RWPE2 (cell line): ENCODE data around the gene LRRC9.
"Not testable (repeated sequence)": the region's sequence is repeated elsewhere in the genome, so short reads cannot be mapped to it uniquely, and the experiment has no call there.

Source experiments
- ATAC-seq: fragments of 200-7000 bp; cut with Tn5 transposase; 3 replicates; pipeline ENCODE4 v1.9.1; 2021; ENCODE audit warnings: low read depth
- DNase-seq: peaks from one replicate; pipeline ENCODE4 v3.0.0-alpha.2; 2020; ENCODE audit warnings: low spot score
- H3K27ac ChIP-seq: fragments of 450-650 bp; 2 replicates; pipeline ENCODE4 v1.5.1; 2017; ENCODE audit warnings: mild to moderate bottlenecking; ENCODE audit not compliant: poor library complexity, severe bottlenecking
- H3K27me3 ChIP-seq: fragments of 250-450 bp; sonication (Bioruptor Pico); 2 replicates; pipeline ENCODE4 v1.5.1; 2021; ENCODE audit warnings: mild to moderate bottlenecking, moderate library complexity; ENCODE audit not compliant: insufficient read depth, poor library complexity, severe bottlenecking
- H3K36me3 ChIP-seq: fragments of 250-450 bp; sonication (Bioruptor Pico); 2 replicates; pipeline ENCODE4 v1.5.1; 2020; ENCODE audit warnings: low read depth, mild to moderate bottlenecking, moderate library complexity
- H3K4me1 ChIP-seq: fragments of 250-450 bp; sonication (Bioruptor Pico); 2 replicates; pipeline ENCODE4 v1.5.1; 2021; ENCODE audit warnings: mild to moderate bottlenecking, moderate library complexity; ENCODE audit not compliant: insufficient read depth, poor library complexity, severe bottlenecking
- H3K4me3 ChIP-seq: fragments of 250-450 bp; sonication (Bioruptor Pico); 2 replicates; pipeline ENCODE4 v1.5.1; 2021; ENCODE audit warnings: mild to moderate bottlenecking, moderate library complexity; ENCODE audit not compliant: severe bottlenecking
- H3K9me3 ChIP-seq: fragments of 250-450 bp; sonication (Bioruptor Pico); 2 replicates; pipeline ENCODE4 v1.5.1; 2021; ENCODE audit warnings: mild to moderate bottlenecking, moderate library complexity; ENCODE audit not compliant: severe bottlenecking
- TF ChIP-seq, protein P1 (sequence below): fragments of 450-650 bp; IDR thresholded peaks from one replicate; pipeline ENCODE4 v1.5.1; 2017; ENCODE audit warnings: mild to moderate bottlenecking, moderate library complexity; ENCODE audit not compliant: poor library complexity, severe bottlenecking

LRRC9 gene

DNA sequence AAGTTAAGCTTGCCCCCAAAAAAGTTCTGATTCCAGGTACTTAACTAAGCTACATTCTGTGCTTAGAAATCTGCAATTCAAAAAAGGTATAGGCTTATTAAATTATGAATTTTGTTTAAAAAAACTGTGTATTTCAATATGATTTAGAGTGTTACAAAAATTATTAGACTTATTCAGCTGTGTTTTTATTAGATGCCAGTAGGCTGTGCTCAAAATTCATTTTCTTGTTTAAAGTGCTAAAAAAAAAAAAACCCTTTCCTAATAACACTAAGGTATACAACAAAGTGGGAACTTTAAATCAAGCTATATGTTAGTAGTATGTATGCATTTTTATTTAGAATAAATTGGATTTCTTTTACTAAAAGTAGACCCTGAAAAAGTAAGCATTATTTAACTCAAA, 25.0 kb downstream of the LRRC9 start:
- H3K27ac ChIP-seq, result no peak overlapping the region
- no peak for ATAC-seq
- DNase-seq, result no peak
- TF ChIP-seq, protein P1, sequence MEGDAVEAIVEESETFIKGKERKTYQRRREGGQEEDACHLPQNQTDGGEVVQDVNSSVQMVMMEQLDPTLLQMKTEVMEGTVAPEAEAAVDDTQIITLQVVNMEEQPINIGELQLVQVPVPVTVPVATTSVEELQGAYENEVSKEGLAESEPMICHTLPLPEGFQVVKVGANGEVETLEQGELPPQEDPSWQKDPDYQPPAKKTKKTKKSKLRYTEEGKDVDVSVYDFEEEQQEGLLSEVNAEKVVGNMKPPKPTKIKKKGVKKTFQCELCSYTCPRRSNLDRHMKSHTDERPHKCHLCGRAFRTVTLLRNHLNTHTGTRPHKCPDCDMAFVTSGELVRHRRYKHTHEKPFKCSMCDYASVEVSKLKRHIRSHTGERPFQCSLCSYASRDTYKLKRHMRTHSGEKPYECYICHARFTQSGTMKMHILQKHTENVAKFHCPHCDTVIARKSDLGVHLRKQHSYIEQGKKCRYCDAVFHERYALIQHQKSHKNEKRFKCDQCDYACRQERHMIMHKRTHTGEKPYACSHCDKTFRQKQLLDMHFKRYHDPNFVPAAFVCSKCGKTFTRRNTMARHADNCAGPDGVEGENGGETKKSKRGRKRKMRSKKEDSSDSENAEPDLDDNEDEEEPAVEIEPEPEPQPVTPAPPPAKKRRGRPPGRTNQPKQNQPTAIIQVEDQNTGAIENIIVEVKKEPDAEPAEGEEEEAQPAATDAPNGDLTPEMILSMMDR, result peak; percentile 36
- H3K36me3 ChIP-seq, result no peaks in the 10 kb centered on the region
- no peak overlapping the region for H3K4me3 ChIP-seq
- H3K9me3 ChIP-seq, result no peaks in the 10 kb centered on the region
- peaks cover 19% of the 10 kb centered on the region for H3K27me3 ChIP-seq
- no peaks in the 10 kb centered on the region for H3K4me1 ChIP-seq

DNA sequence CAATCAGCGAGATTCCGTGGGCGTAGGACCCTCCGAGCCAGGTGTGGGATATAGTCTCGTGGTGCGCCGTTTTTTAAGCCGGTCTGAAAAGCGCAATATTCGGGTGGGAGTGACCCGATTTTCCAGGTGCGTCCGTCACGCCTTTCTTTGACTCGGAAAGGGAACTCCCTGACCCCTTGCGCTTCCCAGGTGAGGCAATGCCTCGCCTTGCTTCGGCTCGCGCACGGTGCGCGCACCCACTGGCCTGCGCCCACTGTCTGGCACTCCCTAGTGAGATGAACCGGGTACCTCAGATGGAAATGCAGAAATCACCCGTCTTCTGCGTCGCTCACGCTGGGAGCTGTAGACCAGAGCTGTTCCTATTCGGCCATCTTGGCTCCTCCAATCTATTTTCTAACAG, 32.2 kb downstream of the LRRC9 start:
- DNase-seq, H3K36me3 ChIP-seq, H3K27ac ChIP-seq, ATAC-seq, H3K27me3 ChIP-seq, H3K9me3 ChIP-seq, H3K4me1 ChIP-seq: not testable (repeated sequence)
- peak overlapping the region; percentile 16 for H3K4me3 ChIP-seq

DNA sequence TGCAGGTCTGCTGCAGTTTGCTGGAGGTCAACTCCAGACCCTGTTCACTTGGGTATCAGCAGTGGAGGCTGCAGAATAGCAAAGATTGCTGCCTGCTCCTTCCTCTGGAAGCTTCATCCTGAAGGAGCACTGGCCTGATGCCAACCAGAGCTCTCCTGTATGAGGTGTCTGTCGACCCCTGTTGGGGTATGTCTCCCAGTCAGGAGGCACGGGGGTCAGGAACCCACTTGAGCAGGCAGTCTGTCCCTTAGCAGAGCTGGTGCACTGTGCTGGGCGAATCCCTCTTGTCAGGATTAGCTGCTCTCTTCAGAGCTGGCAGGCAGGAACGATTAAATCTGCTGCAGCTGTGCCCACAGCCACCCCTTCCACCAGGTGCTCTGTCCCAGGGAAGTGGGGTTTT, 37.9 kb downstream of the LRRC9 start:
- peak; percentile 60 for DNase-seq
- H3K27me3 ChIP-seq, H3K4me1 ChIP-seq, ATAC-seq, H3K27ac ChIP-seq, H3K4me3 ChIP-seq, H3K9me3 ChIP-seq, H3K36me3 ChIP-seq: not testable (repeated sequence)

DNA sequence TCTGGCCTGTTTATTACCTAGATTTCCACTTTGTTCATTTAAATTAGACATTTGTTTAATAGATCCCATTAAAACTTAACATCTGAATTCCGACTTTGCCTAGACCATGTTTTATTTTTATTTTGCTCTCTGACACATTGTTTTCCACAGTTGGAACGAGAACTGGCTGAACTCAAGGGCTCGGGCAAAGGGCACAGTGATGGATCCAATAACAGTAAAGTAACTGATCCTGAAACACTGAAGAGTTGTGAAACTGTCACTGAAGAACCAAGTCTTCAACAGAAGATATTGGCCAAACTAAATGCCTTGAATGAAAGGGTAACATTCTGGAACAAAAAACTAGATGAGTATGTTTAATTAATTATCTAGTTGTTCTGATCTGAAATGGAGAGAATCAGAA, 39.7 kb downstream of the LRRC9 start:
- no peak for ATAC-seq
- TF ChIP-seq, protein P1, result no peak
- no peak overlapping the region for H3K27ac ChIP-seq

DNA sequence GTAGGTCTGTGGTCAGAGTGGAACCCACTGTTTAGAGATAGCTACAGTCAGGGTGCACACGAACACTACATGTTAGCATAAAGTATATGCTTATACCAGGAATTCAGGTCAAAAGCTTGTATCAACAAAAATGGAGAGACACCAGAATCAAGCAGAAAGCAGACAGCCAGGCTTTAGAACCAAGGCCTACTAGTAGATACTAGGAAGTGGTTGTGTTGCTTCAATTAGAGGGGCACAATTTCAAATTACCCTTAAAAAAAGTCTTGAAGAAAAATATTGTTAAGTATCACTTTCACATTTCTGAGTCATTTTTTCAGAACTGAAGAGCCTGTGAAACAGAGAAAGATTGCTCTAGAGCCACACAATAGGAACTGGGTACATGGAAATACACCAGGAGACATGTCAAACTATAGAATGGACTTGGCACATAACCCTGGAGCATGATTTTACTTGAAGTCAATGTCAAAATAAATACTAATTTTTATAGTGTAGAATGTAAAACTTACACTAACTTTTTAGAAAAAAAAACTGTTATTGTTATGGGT, 41.6 kb downstream of the LRRC9 start:
- no peaks in the 10 kb centered on the region for H3K27me3 ChIP-seq
- H3K4me1 ChIP-seq, result no peaks in the 10 kb centered on the region
- no peaks in the 10 kb centered on the region for H3K36me3 ChIP-seq
- no peak for ATAC-seq
- H3K27ac ChIP-seq, result no peak overlapping the region
- no peak overlapping the region for H3K4me3 ChIP-seq
- DNase-seq, result no peak
- no peaks in the 10 kb centered on the region for H3K9me3 ChIP-seq
- TF ChIP-seq, protein P1, result no peak

More for the DNA sequence above, 39.7 kb downstream of the LRRC9 start:
- Histone ChIP-seq H3K27me3 (no peaks in the 10 kb centered on the region), H3K36me3 (no peaks in the 10 kb centered on the region), H3K9me3 (no peaks in the 10 kb centered on the region), H3K4me1 (no peaks in the 10 kb centered on the region), H3K4me3 (no peak overlapping the region)
- DNase-seq, result no peak

DNA sequence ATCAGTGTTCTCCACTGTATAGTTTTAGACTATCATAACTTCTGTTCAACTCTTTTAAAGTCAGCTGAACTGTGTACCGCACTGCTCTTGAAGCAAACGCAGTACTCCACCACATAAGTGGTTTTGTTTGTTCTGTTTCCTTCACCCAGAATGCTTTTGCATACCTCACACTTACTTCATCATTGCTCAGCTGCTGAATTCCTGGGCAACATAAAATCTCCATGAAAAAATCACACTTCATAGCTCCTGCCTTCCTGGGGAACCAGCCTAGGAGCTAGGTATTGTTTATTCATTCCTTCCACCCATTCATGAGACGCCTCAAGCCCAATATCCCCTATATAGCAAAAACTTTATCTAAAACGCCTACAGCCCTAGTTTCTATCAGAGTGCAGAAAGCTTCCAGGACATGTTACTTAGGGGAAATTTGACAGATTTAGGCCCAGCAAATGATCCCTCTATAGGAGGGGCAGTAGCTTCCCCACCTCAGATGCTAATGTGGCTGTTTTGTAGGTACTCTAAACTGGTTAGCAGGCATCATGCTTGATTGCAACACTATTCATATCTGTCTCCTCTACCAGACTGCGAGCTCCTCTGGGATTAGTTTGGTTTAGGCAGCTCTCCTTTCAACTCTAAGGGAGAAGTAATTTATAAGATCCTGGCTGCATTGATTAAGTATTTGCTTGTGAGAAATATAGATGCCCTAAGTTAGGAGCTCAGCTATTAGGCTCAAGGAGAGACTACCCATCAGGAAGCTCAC, 44.5 kb downstream of the LRRC9 start:
- no peak overlapping the region for H3K4me3 ChIP-seq
- peaks cover 4% of the 10 kb centered on the region for H3K4me1 ChIP-seq
- no peak overlapping the region for H3K27ac ChIP-seq
- H3K36me3 ChIP-seq, result no peaks in the 10 kb centered on the region
- TF ChIP-seq, protein P1, result no peak
- no peaks in the 10 kb centered on the region for H3K9me3 ChIP-seq
- ATAC-seq, result 0 out of 3 replicates have a peak, but pooled peaks have one; percentile 8
- no peak for DNase-seq
- H3K27me3 ChIP-seq, result peaks cover 14% of the 10 kb centered on the region
